ENCODE data around the gene ZNF423. TPM values are rescaled to one million over a fixed set of nuclear protein-coding genes. Genes with fewer than 3 reads are reported as not detected.

Gene ZNF423
- total RNA-seq, 6 experiments from 2014 or later: not detected

GRCh38 chr16:49596648-49597291 lies 259.1 kb downstream of the ZNF423 start:
- Mint-ChIP-seq H3K27me3 (ENCODE audit: insufficient read depth) (peaks cover 4% of the 10 kb centered on the region), H3K27ac (no peak overlapping the region), H3K9me3 (no peaks in the 10 kb centered on the region; the same call in 1 of the 2 replicates), H3K4me3 (no peak overlapping the region), H3K36me3 (ENCODE audit: low read depth) (no peaks in the 10 kb centered on the region), H3K4me1 (ENCODE audit: low read depth) (no peaks in the 10 kb centered on the region)
- DNase-seq: no peak
- no peak for TF ChIP-seq CTCF (IDR thresholded peaks at IDR 0.05)

- no peak overlapping the region for H3K27ac Mint-ChIP-seq
- DNase-seq: no peak
- H3K9me3 Mint-ChIP-seq: no peaks in the 10 kb centered on the region; the same call in 1 of the 2 replicates
- H3K36me3 Mint-ChIP-seq (ENCODE audit: low read depth): no peaks in the 10 kb centered on the region
- peaks cover 4% of the 10 kb centered on the region for H3K27me3 Mint-ChIP-seq (ENCODE audit: insufficient read depth)
- H3K4me1 Mint-ChIP-seq (ENCODE audit: low read depth): no peaks in the 10 kb centered on the region
- H3K4me3 Mint-ChIP-seq: no peak overlapping the region
- no peak for TF ChIP-seq CTCF (IDR thresholded peaks at IDR 0.05)
Measured at GRCh38 chr16:49596068-49596467, 259.8 kb downstream of the ZNF423 start.

GRCh38 chr16:49594685-49595498 lies 261.0 kb downstream of the ZNF423 start:
- no peak for DNase-seq
- Mint-ChIP-seq H3K36me3 (ENCODE audit: low read depth) (no peaks in the 10 kb centered on the region), H3K4me1 (ENCODE audit: low read depth) (no peaks in the 10 kb centered on the region), H3K27ac (no peak overlapping the region), H3K4me3 (no peak overlapping the region), H3K27me3 (ENCODE audit: insufficient read depth) (peaks cover 4% of the 10 kb centered on the region), H3K9me3 (no peaks in the 10 kb centered on the region; the same call in 1 of the 2 replicates)
- TF ChIP-seq CTCF (IDR thresholded peaks at IDR 0.05): no peak

GRCh38 chr16:49594153-49594552 lies 261.8 kb downstream of the ZNF423 start:
- H3K9me3 Mint-ChIP-seq: peaks cover 3% of the 10 kb centered on the region; the same call in 1 of the 2 replicates
- H3K27ac Mint-ChIP-seq: no peak overlapping the region
- DNase-seq: no peak
- TF ChIP-seq CTCF (IDR thresholded peaks at IDR 0.05): no peak
- H3K4me1 Mint-ChIP-seq (ENCODE audit: low read depth): no peaks in the 10 kb centered on the region
- H3K36me3 Mint-ChIP-seq (ENCODE audit: low read depth): no peaks in the 10 kb centered on the region
- H3K27me3 Mint-ChIP-seq (ENCODE audit: insufficient read depth): peaks cover 1% of the 10 kb centered on the region
- no peak overlapping the region for H3K4me3 Mint-ChIP-seq

- H3K36me3 Mint-ChIP-seq (ENCODE audit: low read depth): no peaks in the 10 kb centered on the region
- H3K4me1 Mint-ChIP-seq (ENCODE audit: low read depth): no peaks in the 10 kb centered on the region
- DNase-seq: no peak
- no peak overlapping the region for H3K27ac Mint-ChIP-seq
- no peak overlapping the region for H3K4me3 Mint-ChIP-seq
- peaks cover 1% of the 10 kb centered on the region for H3K27me3 Mint-ChIP-seq (ENCODE audit: insufficient read depth)
- TF ChIP-seq CTCF (IDR thresholded peaks at IDR 0.05): no peak
- H3K9me3 Mint-ChIP-seq: peaks cover 8% of the 10 kb centered on the region; the same call in 1 of the 2 replicates
Measured at GRCh38 chr16:49593424-49594040, 262.4 kb downstream of the ZNF423 start.
